A673 (cell line): ENCODE results near the gene TMEM17.

Source experiments
- EZH2 ChIP-seq: fragments of 200-600 bp; sonication (generic); IDR thresholded peaks from 2 replicates; pipeline ENCODE4 v1.6.1; 2017; ENCODE audit warnings: borderline replicate concordance, low read depth, mild to moderate bottlenecking, mixed read lengths, antibody characterized with exemption, low read length; ENCODE audit not compliant: poor library complexity, severe bottlenecking
- TF ChIP-seq, protein P1 (sequence below): fragments of 300-800, 200-600 bp; sonication (generic); conservative IDR thresholded peaks from 2 replicates; pipeline ENCODE4 v1.5.1; 2017; ENCODE audit warnings: low read depth, mild to moderate bottlenecking, antibody characterized with exemption, low read length, moderate library complexity, mixed read lengths

GRCh38 chr2:62545261-62545660 lies 39.3 kb upstream of the TMEM17 start:
- TF ChIP-seq, protein P1, sequence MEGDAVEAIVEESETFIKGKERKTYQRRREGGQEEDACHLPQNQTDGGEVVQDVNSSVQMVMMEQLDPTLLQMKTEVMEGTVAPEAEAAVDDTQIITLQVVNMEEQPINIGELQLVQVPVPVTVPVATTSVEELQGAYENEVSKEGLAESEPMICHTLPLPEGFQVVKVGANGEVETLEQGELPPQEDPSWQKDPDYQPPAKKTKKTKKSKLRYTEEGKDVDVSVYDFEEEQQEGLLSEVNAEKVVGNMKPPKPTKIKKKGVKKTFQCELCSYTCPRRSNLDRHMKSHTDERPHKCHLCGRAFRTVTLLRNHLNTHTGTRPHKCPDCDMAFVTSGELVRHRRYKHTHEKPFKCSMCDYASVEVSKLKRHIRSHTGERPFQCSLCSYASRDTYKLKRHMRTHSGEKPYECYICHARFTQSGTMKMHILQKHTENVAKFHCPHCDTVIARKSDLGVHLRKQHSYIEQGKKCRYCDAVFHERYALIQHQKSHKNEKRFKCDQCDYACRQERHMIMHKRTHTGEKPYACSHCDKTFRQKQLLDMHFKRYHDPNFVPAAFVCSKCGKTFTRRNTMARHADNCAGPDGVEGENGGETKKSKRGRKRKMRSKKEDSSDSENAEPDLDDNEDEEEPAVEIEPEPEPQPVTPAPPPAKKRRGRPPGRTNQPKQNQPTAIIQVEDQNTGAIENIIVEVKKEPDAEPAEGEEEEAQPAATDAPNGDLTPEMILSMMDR: no peak
- TF ChIP-seq EZH2: no peak
